OCI-LY1 (cell line): ENCODE results near the gene ZFAND2B.

Experiments used
- CTCF ChIP-seq: fragments of 200-600 bp; sonication (generic), shearing (Covaris generic); IDR thresholded peaks from 2 replicates; pipeline ENCODE4 v1.5.1; 2017; ENCODE audit warnings: mild to moderate bottlenecking, antibody characterized with exemption, low read length, moderate library complexity, mixed read lengths
- EZH2 ChIP-seq: fragments of 200-600 bp; sonication (generic), shearing (Covaris generic); IDR thresholded peaks from 2 replicates; pipeline ENCODE4 v1.8.0; 2017; ENCODE audit warnings: borderline replicate concordance, mixed run types, mild to moderate bottlenecking, antibody characterized with exemption, low read length, moderate library complexity, mixed read lengths

- TF ChIP-seq CTCF (no peak), EZH2 (no peak)
Observed at GRCh38 chr2:219199470-219200211, 6.9 kb upstream of the ZFAND2B start.
